ENCODE results near the gene GANAB. TPM values are rescaled to one million over a fixed set of nuclear protein-coding genes. Genes with fewer than 3 reads are reported as not detected.

GANAB gene
- total and polyA plus RNA-seq, 4 donors: 45.2 to 209 (median 148) TPM

DNA sequence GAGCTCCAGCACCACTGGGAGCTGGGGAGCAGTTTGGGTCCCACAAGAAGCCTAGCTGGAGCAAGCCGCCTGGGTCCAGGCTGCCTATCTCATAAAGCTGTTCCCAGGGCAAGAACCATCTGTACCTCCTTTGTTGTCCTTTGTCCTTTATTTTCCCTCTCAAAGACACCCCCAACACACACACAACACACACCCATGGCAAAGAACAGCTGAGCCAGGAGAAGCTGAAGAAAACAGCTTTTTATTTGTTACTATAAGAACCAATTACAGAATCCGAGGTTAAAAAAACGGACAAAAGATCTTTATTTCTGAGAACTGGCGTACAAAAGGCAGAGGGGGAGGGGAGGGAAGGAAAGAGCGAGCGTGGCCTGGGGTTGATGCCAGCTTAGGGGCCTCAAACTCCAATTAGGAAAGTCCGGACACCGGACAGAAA is 53.4 kb downstream of the GANAB start:
- Histone ChIP-seq H3K36me3 (ENCODE audit: control insufficient read depth in 4 of 4, insufficient read depth in 3 of 4, low read depth in 1 of 4, low read length in 3 of 4) (peaks cover 18 to 39% (median 34%) of the 10 kb centered on the region in 4 donors), H3K27me3 (ENCODE audit: control insufficient read depth in 4 of 4, insufficient read depth in 4 of 4, low read length in 3 of 4) (no peaks in the 10 kb centered on the region), H3K4me1 (ENCODE audit: control insufficient read depth in 4 of 4, insufficient read depth in 4 of 4, low read length in 3 of 4) (peaks cover 3 to 36% (median 24%) of the 10 kb centered on the region in 4 donors), H3K27ac (ENCODE audit: low read depth in 1 of 2, low read length in 2 of 2) (peak overlapping the region; percentile 92 to 98), H3K9me3 (ENCODE audit: control insufficient read depth in 4 of 4, low read length in 3 of 4) (no peaks in the 10 kb centered on the region), H3K4me3 (ENCODE audit: low read depth in 1 of 3, low read length in 3 of 3) (no peak overlapping the region), H3K9ac (ENCODE audit: low read depth in 1 of 2, low read length in 2 of 2) (no peak overlapping the region)
- WGBS: 82% methylated on average over 8 of the region's 8 CpGs
- no peak for TF ChIP-seq HNF4G (IDR thresholded peaks at IDR 0.05)
- TF ChIP-seq, protein P1, sequence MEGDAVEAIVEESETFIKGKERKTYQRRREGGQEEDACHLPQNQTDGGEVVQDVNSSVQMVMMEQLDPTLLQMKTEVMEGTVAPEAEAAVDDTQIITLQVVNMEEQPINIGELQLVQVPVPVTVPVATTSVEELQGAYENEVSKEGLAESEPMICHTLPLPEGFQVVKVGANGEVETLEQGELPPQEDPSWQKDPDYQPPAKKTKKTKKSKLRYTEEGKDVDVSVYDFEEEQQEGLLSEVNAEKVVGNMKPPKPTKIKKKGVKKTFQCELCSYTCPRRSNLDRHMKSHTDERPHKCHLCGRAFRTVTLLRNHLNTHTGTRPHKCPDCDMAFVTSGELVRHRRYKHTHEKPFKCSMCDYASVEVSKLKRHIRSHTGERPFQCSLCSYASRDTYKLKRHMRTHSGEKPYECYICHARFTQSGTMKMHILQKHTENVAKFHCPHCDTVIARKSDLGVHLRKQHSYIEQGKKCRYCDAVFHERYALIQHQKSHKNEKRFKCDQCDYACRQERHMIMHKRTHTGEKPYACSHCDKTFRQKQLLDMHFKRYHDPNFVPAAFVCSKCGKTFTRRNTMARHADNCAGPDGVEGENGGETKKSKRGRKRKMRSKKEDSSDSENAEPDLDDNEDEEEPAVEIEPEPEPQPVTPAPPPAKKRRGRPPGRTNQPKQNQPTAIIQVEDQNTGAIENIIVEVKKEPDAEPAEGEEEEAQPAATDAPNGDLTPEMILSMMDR (IDR thresholded peaks at IDR 0.05; ENCODE audit: low read depth, low read length, missing input control): no peak
- no peak for TF ChIP-seq NR2F2 (IDR thresholded peaks at IDR 0.05)
- peak; percentile 31 for DNase-seq (ENCODE audit: low spot score)

DNA sequence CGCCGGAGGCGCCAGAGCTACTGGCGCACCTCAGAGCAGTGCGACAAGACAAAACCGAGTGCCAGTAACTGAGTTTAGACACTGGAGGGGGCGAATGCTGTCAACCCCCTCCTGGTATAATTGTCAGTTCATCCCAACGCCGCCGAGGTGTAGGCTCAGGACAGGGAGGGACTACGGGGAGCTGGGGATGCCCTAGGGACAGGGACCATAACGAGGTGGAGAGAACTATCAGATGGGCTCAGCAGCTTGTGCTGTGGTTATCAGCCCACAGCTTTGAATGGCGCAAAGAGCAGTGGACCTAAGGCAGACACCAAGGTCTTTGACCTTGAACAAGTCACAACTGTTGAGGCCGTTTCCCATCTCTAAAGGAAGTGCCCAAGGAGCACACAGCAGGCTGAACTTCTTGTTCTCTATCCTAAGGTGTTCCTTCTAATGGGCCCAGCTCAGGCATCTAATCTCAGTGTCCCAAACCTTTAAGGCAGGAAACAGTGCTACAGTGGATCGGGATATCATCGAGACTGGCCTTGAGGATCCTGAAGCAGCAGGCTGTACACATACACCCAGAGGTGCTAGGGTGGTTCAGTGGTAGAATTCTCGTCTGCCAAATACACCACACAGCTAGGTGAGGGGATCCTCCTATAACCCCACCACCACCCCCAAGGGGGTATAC is 54.1 kb downstream of the GANAB start:
- TF ChIP-seq RXRA (IDR thresholded peaks at IDR 0.05) (peak in 1 of 2 donors; percentile 33), TAF1 (conservative IDR thresholded peaks at IDR 0.05) (no peak)
- 16% methylated on average over 17 of the region's 17 CpGs for WGBS

DNA sequence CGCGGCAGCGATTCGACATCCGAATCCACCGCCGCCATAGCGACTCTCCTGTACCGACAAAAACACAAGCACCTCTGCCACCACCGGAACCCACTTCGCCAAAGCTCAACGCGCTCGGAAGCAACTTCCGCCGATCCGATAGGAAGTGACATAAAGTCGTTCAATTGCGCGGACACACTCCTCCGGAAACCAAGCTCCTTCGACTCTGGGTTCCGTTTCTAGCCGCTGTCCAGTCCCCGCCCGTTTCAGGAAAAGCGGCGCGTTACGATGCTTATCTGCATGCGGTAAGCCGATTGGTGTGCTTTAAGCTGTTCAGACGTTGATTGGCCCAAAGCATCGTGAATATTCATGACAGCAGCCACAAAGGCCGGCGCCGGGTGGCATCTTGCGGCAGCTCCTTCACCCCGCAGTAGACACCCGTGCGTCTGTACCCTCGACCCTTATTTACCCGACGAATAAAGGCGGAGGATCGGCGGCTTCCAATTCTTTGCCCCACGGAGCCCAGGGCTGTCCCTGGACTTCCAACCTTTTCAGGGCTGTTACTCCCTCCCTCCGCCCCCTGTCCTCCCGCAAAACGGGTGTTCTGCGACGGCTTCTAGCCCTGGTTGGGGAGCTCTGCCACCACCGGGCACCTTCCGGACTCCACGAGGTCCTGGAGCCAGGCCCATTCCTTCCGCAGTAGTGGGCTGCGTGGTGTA is 54.8 kb downstream of the GANAB start, which contains the start of gene TUT1:
TSS of gene TUT1 (minus strand) at position 76 of the 698 bp plus-strand sequence. CDS start at position 38, 38 bp downstream.
- peaks cover 16 to 29% (median 28%) of the 10 kb centered on the region in 4 donors for H3K36me3 ChIP-seq (ENCODE audit: control insufficient read depth in 4 of 4, insufficient read depth in 3 of 4, low read depth in 1 of 4, low read length in 3 of 4)
- peaks cover 7 to 45% (median 32%) of the 10 kb centered on the region in 4 donors for H3K4me1 ChIP-seq (ENCODE audit: control insufficient read depth in 4 of 4, insufficient read depth in 4 of 4, low read length in 3 of 4)
- H3K4me3 ChIP-seq (ENCODE audit: low read depth in 1 of 3, low read length in 3 of 3): peak within 1 kb of the TSS; percentile 82 to 97 (median 90)
- under 1% methylated on average over 58 of the region's 58 CpGs for WGBS
- no peaks in the 10 kb centered on the region for H3K9me3 ChIP-seq (ENCODE audit: control insufficient read depth in 4 of 4, low read length in 3 of 4)
- peak within 1 kb of the TSS; percentile 97 to 98 for H3K27ac ChIP-seq (ENCODE audit: low read depth in 1 of 2, low read length in 2 of 2)
- peak; percentile 97 for DNase-seq (ENCODE audit: low spot score)
- peak within 1 kb of the TSS; percentile 95 to 99 for H3K9ac ChIP-seq (ENCODE audit: low read depth in 1 of 2, low read length in 2 of 2)
- no peaks in the 10 kb centered on the region for H3K27me3 ChIP-seq (ENCODE audit: control insufficient read depth in 4 of 4, insufficient read depth in 4 of 4, low read length in 3 of 4)
- TF ChIP-seq FOXA2 (IDR thresholded peaks at IDR 0.05): peak; percentile 72
- TF ChIP-seq EGR1 (IDR thresholded peaks at IDR 0.05; ENCODE audit: low read depth in 2 of 2): peak; percentile 73 to 77
- peak; percentile 96 for TF ChIP-seq YY1 (IDR thresholded peaks at IDR 0.05)
- TF ChIP-seq, protein P2, sequence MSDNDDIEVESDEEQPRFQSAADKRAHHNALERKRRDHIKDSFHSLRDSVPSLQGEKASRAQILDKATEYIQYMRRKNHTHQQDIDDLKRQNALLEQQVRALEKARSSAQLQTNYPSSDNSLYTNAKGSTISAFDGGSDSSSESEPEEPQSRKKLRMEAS (IDR thresholded peaks at IDR 0.05): peak; percentile 98
- peak; percentile 54 to 69 for TF ChIP-seq JUND (IDR thresholded peaks at IDR 0.05)
- peak; percentile 70 to 75 for TF ChIP-seq RXRA (IDR thresholded peaks at IDR 0.05)
- peak; percentile 62 to 63 for TF ChIP-seq RAD21 (IDR thresholded peaks at IDR 0.05)
- peak; percentile 69 for TF ChIP-seq NR2F2 (IDR thresholded peaks at IDR 0.05)
- TF ChIP-seq, protein P3, sequence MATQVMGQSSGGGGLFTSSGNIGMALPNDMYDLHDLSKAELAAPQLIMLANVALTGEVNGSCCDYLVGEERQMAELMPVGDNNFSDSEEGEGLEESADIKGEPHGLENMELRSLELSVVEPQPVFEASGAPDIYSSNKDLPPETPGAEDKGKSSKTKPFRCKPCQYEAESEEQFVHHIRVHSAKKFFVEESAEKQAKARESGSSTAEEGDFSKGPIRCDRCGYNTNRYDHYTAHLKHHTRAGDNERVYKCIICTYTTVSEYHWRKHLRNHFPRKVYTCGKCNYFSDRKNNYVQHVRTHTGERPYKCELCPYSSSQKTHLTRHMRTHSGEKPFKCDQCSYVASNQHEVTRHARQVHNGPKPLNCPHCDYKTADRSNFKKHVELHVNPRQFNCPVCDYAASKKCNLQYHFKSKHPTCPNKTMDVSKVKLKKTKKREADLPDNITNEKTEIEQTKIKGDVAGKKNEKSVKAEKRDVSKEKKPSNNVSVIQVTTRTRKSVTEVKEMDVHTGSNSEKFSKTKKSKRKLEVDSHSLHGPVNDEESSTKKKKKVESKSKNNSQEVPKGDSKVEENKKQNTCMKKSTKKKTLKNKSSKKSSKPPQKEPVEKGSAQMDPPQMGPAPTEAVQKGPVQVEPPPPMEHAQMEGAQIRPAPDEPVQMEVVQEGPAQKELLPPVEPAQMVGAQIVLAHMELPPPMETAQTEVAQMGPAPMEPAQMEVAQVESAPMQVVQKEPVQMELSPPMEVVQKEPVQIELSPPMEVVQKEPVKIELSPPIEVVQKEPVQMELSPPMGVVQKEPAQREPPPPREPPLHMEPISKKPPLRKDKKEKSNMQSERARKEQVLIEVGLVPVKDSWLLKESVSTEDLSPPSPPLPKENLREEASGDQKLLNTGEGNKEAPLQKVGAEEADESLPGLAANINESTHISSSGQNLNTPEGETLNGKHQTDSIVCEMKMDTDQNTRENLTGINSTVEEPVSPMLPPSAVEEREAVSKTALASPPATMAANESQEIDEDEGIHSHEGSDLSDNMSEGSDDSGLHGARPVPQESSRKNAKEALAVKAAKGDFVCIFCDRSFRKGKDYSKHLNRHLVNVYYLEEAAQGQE (IDR thresholded peaks at IDR 0.05): peak; percentile 98
- peak; percentile 78 for TF ChIP-seq TAF1 (conservative IDR thresholded peaks at IDR 0.05)
- TF ChIP-seq GABPA (IDR thresholded peaks at IDR 0.05 in 1 of 2, conservative IDR thresholded peaks at IDR 0.05 in 1 of 2): peak; percentile 99
- peak; percentile 58 for TF ChIP-seq FOXA1 (IDR thresholded peaks at IDR 0.05)
- TF ChIP-seq SP1 (IDR thresholded peaks at IDR 0.05): peak; percentile 95
- TF ChIP-seq, protein P1 (IDR thresholded peaks at IDR 0.05; ENCODE audit: low read depth, low read length, missing input control): no peak
- TF ChIP-seq, protein P4, sequence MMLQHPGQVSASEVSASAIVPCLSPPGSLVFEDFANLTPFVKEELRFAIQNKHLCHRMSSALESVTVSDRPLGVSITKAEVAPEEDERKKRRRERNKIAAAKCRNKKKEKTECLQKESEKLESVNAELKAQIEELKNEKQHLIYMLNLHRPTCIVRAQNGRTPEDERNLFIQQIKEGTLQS (IDR thresholded peaks at IDR 0.05): no peak

More for the DNA sequence above, 54.1 kb downstream of the GANAB start:
- Histone ChIP-seq H3K27me3 (ENCODE audit: control insufficient read depth in 4 of 4, insufficient read depth in 4 of 4, low read length in 3 of 4) (no peaks in the 10 kb centered on the region), H3K9me3 (ENCODE audit: control insufficient read depth in 4 of 4, low read length in 3 of 4) (no peaks in the 10 kb centered on the region), H3K4me1 (ENCODE audit: control insufficient read depth in 4 of 4, insufficient read depth in 4 of 4, low read length in 3 of 4) (peaks cover 6 to 43% (median 30%) of the 10 kb centered on the region in 4 donors), H3K4me3 (ENCODE audit: low read depth in 1 of 3, low read length in 3 of 3) (peak overlapping the region; percentile 48 to 68 (median 51)), H3K36me3 (ENCODE audit: control insufficient read depth in 4 of 4, insufficient read depth in 3 of 4, low read depth in 1 of 4, low read length in 3 of 4) (peaks cover 18 to 31% (median 30%) of the 10 kb centered on the region in 4 donors), H3K27ac (ENCODE audit: low read depth in 1 of 2, low read length in 2 of 2) (peak overlapping the region; percentile 92 to 98), H3K9ac (ENCODE audit: low read depth in 1 of 2, low read length in 2 of 2) (peak overlapping the region; percentile 34 to 72)
- peak; percentile 57 for DNase-seq (ENCODE audit: low spot score)
